ENCODE measurements around the gene ALPK1.

DNA sequence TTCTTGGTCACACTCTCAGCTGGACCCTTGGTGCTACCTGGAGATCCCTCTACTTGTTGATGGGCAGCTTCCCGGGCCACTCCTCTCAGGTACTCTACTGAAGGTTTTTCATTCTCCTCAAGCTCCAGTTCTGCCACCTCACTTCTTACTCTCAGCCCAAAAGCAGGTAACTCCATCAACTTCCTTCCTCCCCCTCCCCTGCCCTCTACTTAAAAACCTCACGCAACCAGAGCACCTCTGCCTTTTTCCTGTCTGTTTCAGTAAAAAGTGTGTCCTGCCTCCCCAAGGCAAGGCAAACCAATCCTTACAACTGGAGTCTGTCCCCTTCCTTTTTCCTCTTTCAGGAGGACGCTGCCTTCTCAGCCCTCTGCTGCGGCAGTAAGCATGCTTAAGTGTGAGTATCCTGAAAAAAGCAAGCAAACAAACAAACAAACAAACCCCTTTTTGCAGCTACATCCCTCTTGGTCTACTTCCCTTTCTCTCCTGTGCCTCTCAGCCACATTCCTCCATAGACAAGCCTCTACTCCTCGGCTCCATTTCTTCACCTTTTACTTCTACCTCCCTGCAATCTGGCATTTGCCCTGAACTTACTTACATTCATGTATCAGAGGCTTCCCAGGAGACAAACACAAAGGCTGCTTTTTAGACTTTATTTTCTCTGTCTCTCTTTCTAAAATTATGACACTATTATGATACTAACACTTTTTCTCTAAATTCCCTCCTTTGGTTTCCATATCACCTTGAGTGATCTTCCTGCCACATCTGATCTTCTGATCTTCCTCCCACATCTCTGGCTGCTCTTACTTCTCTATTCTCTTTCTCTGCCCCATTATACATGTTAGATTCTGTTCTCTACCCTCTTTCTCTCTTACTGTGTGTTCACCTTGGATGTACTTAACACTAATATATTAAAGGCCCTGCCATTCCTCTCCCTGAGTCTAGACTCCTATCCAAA lies 5.4 kb downstream of the ALPK1 start:
- TF ChIP-seq, protein P1, sequence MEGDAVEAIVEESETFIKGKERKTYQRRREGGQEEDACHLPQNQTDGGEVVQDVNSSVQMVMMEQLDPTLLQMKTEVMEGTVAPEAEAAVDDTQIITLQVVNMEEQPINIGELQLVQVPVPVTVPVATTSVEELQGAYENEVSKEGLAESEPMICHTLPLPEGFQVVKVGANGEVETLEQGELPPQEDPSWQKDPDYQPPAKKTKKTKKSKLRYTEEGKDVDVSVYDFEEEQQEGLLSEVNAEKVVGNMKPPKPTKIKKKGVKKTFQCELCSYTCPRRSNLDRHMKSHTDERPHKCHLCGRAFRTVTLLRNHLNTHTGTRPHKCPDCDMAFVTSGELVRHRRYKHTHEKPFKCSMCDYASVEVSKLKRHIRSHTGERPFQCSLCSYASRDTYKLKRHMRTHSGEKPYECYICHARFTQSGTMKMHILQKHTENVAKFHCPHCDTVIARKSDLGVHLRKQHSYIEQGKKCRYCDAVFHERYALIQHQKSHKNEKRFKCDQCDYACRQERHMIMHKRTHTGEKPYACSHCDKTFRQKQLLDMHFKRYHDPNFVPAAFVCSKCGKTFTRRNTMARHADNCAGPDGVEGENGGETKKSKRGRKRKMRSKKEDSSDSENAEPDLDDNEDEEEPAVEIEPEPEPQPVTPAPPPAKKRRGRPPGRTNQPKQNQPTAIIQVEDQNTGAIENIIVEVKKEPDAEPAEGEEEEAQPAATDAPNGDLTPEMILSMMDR (IDR thresholded peaks at IDR 0.05; ENCODE audit: insufficient read depth, low read depth, low read length) = no peak
- no peak for TF ChIP-seq EZH2 (IDR thresholded peaks at IDR 0.05; ENCODE audit: insufficient read depth, low read length)
